H1 (cell line): Measurements from ENCODE around the gene MLNR. TPM values are rescaled to one million over a fixed set of nuclear protein-coding genes. Genes with fewer than 3 reads are reported as not detected.

Source experiments
- CTCF ChIA-PET: fragments of 300-600 bp; sonication (Branson Sonifier 250); formaldehyde crosslinking; loops from one replicate; lab custom pipeline; 2021; ENCODE audit not compliant: partially characterized antibody; lab: Charles Lee
- POLR2A ChIA-PET: fragments of 300-600 bp; sonication (Branson Sonifier 250); formaldehyde crosslinking; loops from one replicate; lab custom pipeline; 2021; ENCODE audit warnings: inconsistent platforms; ENCODE audit not compliant: partially characterized antibody; lab: Charles Lee
- DNase-seq, 2 experiments: peaks; one replicate each; pipeline versions ENCODE4 v3.0.0 to v3.0.0-alpha.2; 2010 to 2022; ENCODE audit warnings: low spot score in 2 of 2, low read depth in 1 of 2, mixed read lengths in 1 of 2
- FAIRE-seq: peaks from 2 replicates; lab custom pipeline; 2011; peaks lifted over from hg19 to GRCh38; lab: Jason Lieb, UNC
- H2AFZ ChIP-seq: 2 replicates; pipeline ENCODE4 v1.8.1; 2012; ENCODE audit warnings: low read length, inconsistent platforms
- H2AK5ac ChIP-seq: 2 replicates; pipeline ENCODE4 v1.6.1; 2013; ENCODE audit warnings: low read depth, low read length
- H2BK120ac ChIP-seq: replicated peaks from 2 replicates; pipeline ENCODE3; 2013; ENCODE audit warnings: low read depth, low read length, inconsistent platforms
- H2BK12ac ChIP-seq: 2 replicates; pipeline ENCODE4 v1.6.1; 2013; ENCODE audit warnings: low read depth, low read length
- H2BK15ac ChIP-seq: 2 replicates; pipeline ENCODE4 v1.6.1; 2013; ENCODE audit warnings: low read length
- H2BK20ac ChIP-seq: 2 replicates; pipeline ENCODE4 v1.6.1; 2013; ENCODE audit warnings: low read length
- H2BK5ac ChIP-seq: 2 replicates; pipeline ENCODE4 v1.6.1; 2013; ENCODE audit warnings: low read depth, low read length
- H3K14ac ChIP-seq: 2 replicates; pipeline ENCODE4 v1.6.1; 2013; ENCODE audit warnings: inconsistent platforms; ENCODE audit not compliant: insufficient read length
- H3K18ac ChIP-seq: 2 replicates; pipeline ENCODE4 v1.6.1; 2013; ENCODE audit warnings: low read length; ENCODE audit errors: extremely low read depth
- H3K23ac ChIP-seq: 2 replicates; pipeline ENCODE4 v1.6.1; 2013; ENCODE audit warnings: inconsistent platforms; ENCODE audit not compliant: insufficient read length
- H3K23me2 ChIP-seq: 2 replicates; pipeline ENCODE4 v1.6.1; 2013; ENCODE audit warnings: low read depth, low read length
- H3K27ac ChIP-seq: 2 replicates; pipeline ENCODE4 v1.6.1; 2011; ENCODE audit warnings: low read depth, low read length, inconsistent platforms
- H3K27me3 ChIP-seq, 4 experiments: replicated peaks in 1 of 4; 1 replicate in 1 of 4; 2 replicates in 3 of 4; pipeline versions ENCODE4 v1.6.1 to v1.8.1; 2011 to 2013; ENCODE audit warnings: low read length in 3 of 4, mild to moderate bottlenecking in 3 of 4, inconsistent platforms in 2 of 4, mixed read lengths in 2 of 4, moderate library complexity in 1 of 4; ENCODE audit not compliant: control insufficient read depth in 3 of 4, insufficient read depth in 3 of 4; ENCODE audit errors: extremely low read depth in 1 of 4
- H3K36me3 ChIP-seq, 4 experiments: 2 replicates each; pipeline versions ENCODE4 v1.6.1 to v1.8.1; 2011 to 2013; ENCODE audit warnings: mild to moderate bottlenecking in 4 of 4, low read length in 3 of 4, moderate library complexity in 2 of 4, control low read depth in 1 of 4, inconsistent platforms in 1 of 4; ENCODE audit not compliant: insufficient read depth in 4 of 4, control insufficient read depth in 2 of 4
- H3K4ac ChIP-seq: replicated peaks from 2 replicates; pipeline ENCODE3; 2013; ENCODE audit warnings: low read length, low read depth, mixed read lengths, inconsistent platforms; ENCODE audit not compliant: insufficient read length
- H3K4me1 ChIP-seq, 4 experiments: replicated peaks in 1 of 4; 1 replicate in 1 of 4; 2 replicates in 3 of 4; pipeline versions ENCODE4 v1.6.1 to v1.8.1; 2011 to 2013; ENCODE audit warnings: low read length in 3 of 4, inconsistent platforms in 2 of 4, mixed read lengths in 1 of 4; ENCODE audit not compliant: insufficient read depth in 4 of 4, control insufficient read depth in 3 of 4
- H3K4me2 ChIP-seq, 2 experiments: 2 replicates each; pipeline versions ENCODE4 v1.6.1 to v1.8.1; 2011 to 2013; ENCODE audit warnings: low read depth in 2 of 2, low read length in 2 of 2, control low read depth in 1 of 2, inconsistent platforms in 1 of 2, mild to moderate bottlenecking in 1 of 2; ENCODE audit not compliant: insufficient read depth in 1 of 2
- H3K4me3 ChIP-seq, 4 experiments: fragments of 200-600, 300-600 bp in 1 of 4; sonication (generic), shearing (Covaris generic), sonication (Bioruptor Twin) in 1 of 4; 2 replicates each; pipeline versions ENCODE4 v1.5.1 to v1.8.1; 2011 to 2016; ENCODE audit warnings: low read length in 4 of 4, low read depth in 3 of 4, control low read depth in 2 of 4, inconsistent platforms in 2 of 4, mild to moderate bottlenecking in 2 of 4, mixed read lengths in 1 of 4, moderate library complexity in 1 of 4; ENCODE audit not compliant: insufficient read depth in 2 of 4; ENCODE audit errors: extremely low read depth in 1 of 4
- H3K56ac ChIP-seq: replicated peaks from 2 replicates; pipeline ENCODE3; 2013; ENCODE audit warnings: low read depth, mild to moderate bottlenecking, mixed read lengths, low read length, inconsistent platforms; ENCODE audit not compliant: insufficient read length
- H3K79me1 ChIP-seq: 2 replicates; pipeline ENCODE4 v1.6.1; 2013; ENCODE audit warnings: low read depth, low read length, control low read depth
- H3K79me2 ChIP-seq, 2 experiments: 2 replicates each; pipeline versions ENCODE4 v1.6.1 to v1.8.1; 2012 to 2013; ENCODE audit warnings: low read length in 2 of 2, mild to moderate bottlenecking in 2 of 2, inconsistent platforms in 1 of 2; ENCODE audit not compliant: insufficient read depth in 2 of 2, control insufficient read depth in 1 of 2
- H3K9ac ChIP-seq, 4 experiments: replicated peaks in 1 of 4; 1 replicate in 1 of 4; 2 replicates in 3 of 4; pipeline versions ENCODE4 v1.6.1 to v1.8.1; 2011 to 2013; ENCODE audit warnings: low read depth in 3 of 4, low read length in 3 of 4, control low read depth in 2 of 4, mild to moderate bottlenecking in 2 of 4, moderate library complexity in 2 of 4, inconsistent platforms in 1 of 4; ENCODE audit errors: extremely low read depth in 1 of 4
- H3K9me3 ChIP-seq, 2 experiments: 2 replicates each; pipeline versions ENCODE4 v1.6.1 to v1.8.1; 2012 to 2013; ENCODE audit warnings: mild to moderate bottlenecking in 2 of 2, moderate library complexity in 2 of 2, control low read depth in 1 of 2, inconsistent platforms in 1 of 2, low read depth in 1 of 2, low read length in 1 of 2, mixed read lengths in 1 of 2; ENCODE audit not compliant: insufficient read depth in 2 of 2
- H4K20me1 ChIP-seq, 2 experiments: replicated peaks in 1 of 2; 2 replicates each; pipeline versions ENCODE3 to v1.8.1; 2011 to 2013; ENCODE audit warnings: inconsistent platforms in 2 of 2, low read length in 2 of 2, mild to moderate bottlenecking in 1 of 2; ENCODE audit not compliant: insufficient read depth in 2 of 2, control insufficient read depth in 1 of 2
- H4K5ac ChIP-seq: 2 replicates; pipeline ENCODE4 v1.6.1; 2013; ENCODE audit warnings: low read length, low read depth, mixed read lengths, inconsistent platforms; ENCODE audit not compliant: insufficient read length
- H4K8ac ChIP-seq: 2 replicates; pipeline ENCODE4 v1.8.0; 2013; ENCODE audit warnings: mild to moderate bottlenecking, moderate library complexity, low read length, inconsistent platforms; ENCODE audit not compliant: insufficient read depth; ENCODE audit errors: extremely low read depth
- H4K91ac ChIP-seq: replicated peaks from 2 replicates; pipeline ENCODE3; 2013; ENCODE audit warnings: low read length, mixed read lengths, inconsistent platforms; ENCODE audit not compliant: insufficient read length
- WGBS, 2 experiments: shearing (Covaris generic) in 1 of 2; methylation state at CpG; one replicate each; pipeline versions ENCODE4 v1.1.6 to v1.1.7; 2013 to 2015; ENCODE audit warnings: low lambda C conversion rate in 2 of 2, mixed read lengths in 2 of 2, inconsistent platforms in 1 of 2, low coverage in 1 of 2, missing lambda C conversion rate in 1 of 2; ENCODE audit not compliant: insufficient replicate concordance in 2 of 2, insufficient coverage in 1 of 2, insufficient read length in 1 of 2; ENCODE audit errors: extremely low coverage in 1 of 2, missing lambda C conversion rate in 1 of 2; 5-methylcytosine and 5-hydroxymethylcytosine counted together
- polyA plus RNA-seq, 7 experiments: library from polyadenylated mRNA; depleted of rRNA in 3 of 7; stranded (reverse) in 5 of 7; unstranded in 2 of 7; fragments of >200 nt in 5 of 7; fragments of 200-250 nt in 2 of 7; gene quantifications; 1 replicate in 5 of 7; 2 replicates in 1 of 7; 4 replicates in 1 of 7; pipeline versions ENCODE4 v1.2.1 to v1.2.3, GENCODE V29; 2011 to 2013; ENCODE audit warnings: missing spikeins in 2 of 7, mixed read lengths in 2 of 7
- total RNA-seq: library from RNA; stranded (reverse); fragmentation: NEBNext Ultra II Directional; extraction: Animal tissue kit (Norgen Biotek cat#: 25700); gene quantifications from 2 replicates; pipeline ENCODE4 v1.2.1, GENCODE V29; 2021

Gene MLNR
- total and polyA plus RNA-seq, 2 of the 8 experiments (the other 6 are each of a cell fraction or from before 2014, with no cell fraction given): 0.24 to 0.29 TPM

GRCh38 chr13:49241296-49241695, 21.2 kb downstream of the MLNR start:
- ChIA-PET CTCF (interaction anchor here (0.7 to 3.2 kb wide), 4 partner anchors 16 to 321 kb away, joined by 3 to 23 read pairs (median 10); no protein-coding TSS in a partner anchor), POLR2A (no interaction called here)
- FAIRE-seq (no peak), DNase-seq (no peak)
- Histone ChIP-seq H3K56ac (no peak overlapping the region), H3K79me1 (no peaks in the 10 kb centered on the region), H4K8ac (no peak overlapping the region), H2AK5ac (no peak overlapping the region), H3K4me3 (no peak overlapping the region), H2BK15ac (no peak overlapping the region), H2BK5ac (no peak overlapping the region), H3K9me3 (no peaks in the 10 kb centered on the region), H3K14ac (no peak overlapping the region), H3K23me2 (no peaks in the 10 kb centered on the region), H3K18ac (no peak overlapping the region), H2BK12ac (no peak overlapping the region), H3K9ac (no peak overlapping the region), H3K4me2 (no peak overlapping the region), H2AFZ (no peak overlapping the region), H3K27me3 (no peaks in the 10 kb centered on the region), H3K79me2 (no peaks in the 10 kb centered on the region), H3K23ac (no peak overlapping the region), H2BK20ac (no peak overlapping the region), H4K91ac (no peak overlapping the region), H3K27ac (no peak overlapping the region), H4K20me1 (no peaks in the 10 kb centered on the region), H3K4ac (no peak overlapping the region), H2BK120ac (no peak overlapping the region), H3K36me3 (no peaks in the 10 kb centered on the region), H4K5ac (no peak overlapping the region), H3K4me1 (no peaks in the 10 kb centered on the region)
- 96% methylated on average over 7 of the region's 7 CpGs; no CpG with 5 or more reads in 1 of the 2 experiments for WGBS, 2 experiments
